Measurements from ENCODE around the gene DHRS11. TPM values are rescaled to one million over a fixed set of nuclear protein-coding genes. Genes with fewer than 3 reads are reported as not detected.

Gene DHRS11
- total and polyA plus RNA-seq, 2 of the 4 experiments (the other 2 are of a cell fraction): 7.0 to 14.5 TPM

DNA sequence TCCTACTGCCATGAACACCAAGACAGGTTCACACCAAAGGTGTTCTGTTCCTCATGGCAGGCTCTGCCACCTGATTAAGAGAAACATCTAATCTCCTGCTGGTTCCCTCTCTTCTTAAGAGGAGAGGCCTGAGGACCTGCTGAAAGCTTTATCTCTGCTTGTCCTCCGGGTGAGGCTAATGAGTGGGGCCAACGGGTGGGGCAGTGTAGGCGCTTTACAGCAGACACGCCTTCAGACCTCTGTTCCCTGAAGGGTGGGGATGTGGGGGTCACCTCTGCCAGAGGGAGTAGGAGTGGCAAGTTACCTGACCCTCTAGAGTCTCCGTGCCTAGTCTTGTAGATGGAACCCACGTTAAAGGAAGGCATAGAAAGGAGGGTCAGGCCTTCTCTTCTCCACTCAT lies 5.5 kb downstream of the DHRS11 start:
- Histone ChIP-seq H2BK15ac (ENCODE audit: low read depth, low read length) (no peak overlapping the region), H2BK5ac (ENCODE audit: low read depth, low read length, poor library complexity, severe bottlenecking) (no peak overlapping the region), H3K36me3 (ENCODE audit: control insufficient read depth, insufficient read depth, low read length) (no peaks in the 10 kb centered on the region), H4K20me1 (ENCODE audit: insufficient read depth, low read length) (no peaks in the 10 kb centered on the region), H4K8ac (ENCODE audit: low read depth in 2 of 2, low read length in 2 of 2) (no peak overlapping the region), H3K56ac (ENCODE audit: extremely low read depth, insufficient read depth, low read length) (no peak overlapping the region), H3K4me2 (ENCODE audit: low read depth, low read length) (no peak overlapping the region), H3K27me3 (ENCODE audit: control insufficient read depth, insufficient read depth, low read length) (no peaks in the 10 kb centered on the region), H3K9me1 (ENCODE audit: insufficient read depth, low read length) (peaks cover 28% of the 10 kb centered on the region), H2AK9ac (replicated peaks; ENCODE audit: low read depth, low read length, poor library complexity) (no peak overlapping the region), H3K14ac (replicated peaks; ENCODE audit: low read depth, low read length) (no peak overlapping the region), H2BK20ac (ENCODE audit: low read depth, low read length) (no peak overlapping the region), H2AK5ac (ENCODE audit: low read depth, low read length) (no peak overlapping the region), H3K9me3 (ENCODE audit: control insufficient read depth, insufficient read depth, low read length) (no peaks in the 10 kb centered on the region), H3K18ac (ENCODE audit: low read depth, low read length) (no peak overlapping the region), H3K4me1 (ENCODE audit: control insufficient read depth, insufficient read depth, low read length) (peaks cover 9% of the 10 kb centered on the region), H3K27ac (ENCODE audit: insufficient read depth, low read length) (no peak overlapping the region), H4K5ac (ENCODE audit: low read depth, low read length) (no peak overlapping the region), H2BK120ac (ENCODE audit: low read depth, low read length) (no peak overlapping the region), H2AFZ (replicated peaks; ENCODE audit: low read length, poor library complexity) (no peak overlapping the region), H3K9ac (ENCODE audit: low read depth, low read length) (no peak overlapping the region), H3K4me3 (ENCODE audit: insufficient read depth, low read depth, low read length) (no peak overlapping the region), H4K91ac (ENCODE audit: insufficient read depth, low read depth, low read length) (no peak overlapping the region), H3K4ac (ENCODE audit: low read depth, low read length) (no peak overlapping the region), H3K79me1 (ENCODE audit: low read depth in 1 of 2, low read length in 2 of 2) (peaks cover 14 to 54% of the 10 kb centered on the region in 2 experiments; a peak in 3 of 4 replicates), H3K23ac (ENCODE audit: low read depth, low read length) (no peak overlapping the region)
- TF ChIP-seq CHD1 (IDR thresholded peaks at IDR 0.05; ENCODE audit: low read depth, low read length): no peak
- TF ChIP-seq CEBPB (IDR thresholded peaks at IDR 0.05; ENCODE audit: low read depth, low read length): no peak
- no peak for TF ChIP-seq MAZ (IDR thresholded peaks at IDR 0.05; ENCODE audit: borderline replicate concordance, low read depth, low read length)
- TF ChIP-seq, protein P1, sequence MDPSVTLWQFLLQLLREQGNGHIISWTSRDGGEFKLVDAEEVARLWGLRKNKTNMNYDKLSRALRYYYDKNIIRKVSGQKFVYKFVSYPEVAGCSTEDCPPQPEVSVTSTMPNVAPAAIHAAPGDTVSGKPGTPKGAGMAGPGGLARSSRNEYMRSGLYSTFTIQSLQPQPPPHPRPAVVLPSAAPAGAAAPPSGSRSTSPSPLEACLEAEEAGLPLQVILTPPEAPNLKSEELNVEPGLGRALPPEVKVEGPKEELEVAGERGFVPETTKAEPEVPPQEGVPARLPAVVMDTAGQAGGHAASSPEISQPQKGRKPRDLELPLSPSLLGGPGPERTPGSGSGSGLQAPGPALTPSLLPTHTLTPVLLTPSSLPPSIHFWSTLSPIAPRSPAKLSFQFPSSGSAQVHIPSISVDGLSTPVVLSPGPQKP (IDR thresholded peaks at IDR 0.05; ENCODE audit: borderline replicate concordance, low read depth, low read length): no peak
- WGBS, 2 experiments (ENCODE audit: extremely low coverage in 2 of 2, insufficient read length in 1 of 2): no CpG with 5 or more reads among the region's 6 CpGs
- BruUV-seq (replicated peaks): no TSS peak
- dilution Hi-C loops (cut with HindIII; ENCODE audit: low sequenced_read_pairs, unreplicated experiment): no loop called here
- intact Hi-C loops (cut with micrococcal nuclease): no loop called here
- CTCF ChIA-PET: no interaction called here
- ATAC-seq (ENCODE audit: low read depth) (no peak), DNase-seq (no peak)
- in situ Hi-C loops (cut with MboI; ENCODE audit: low sequenced_read_pairs): no loop called here
- POLR2A ChIA-PET (ENCODE audit: unreplicated experiment): no interaction called here
